ENCODE data around the gene GPR171. TPM values are rescaled to one million over a fixed set of nuclear protein-coding genes. Genes with fewer than 3 reads are reported as not detected.

The GPR171 gene
- total and polyA plus RNA-seq, 2 donors (not counting 3 experiments of a cell fraction or from before 2014, with no cell fraction given), result not detected

GRCh38 chr3:151159806-151160205, 43.2 kb downstream of the GPR171 start:
- intact Hi-C loops (cut with micrococcal nuclease), result no loop called here
- TF ChIP-seq MAX (IDR thresholded peaks at IDR 0.05; ENCODE audit: insufficient read depth, insufficient read length) (no peak), FOS (IDR thresholded peaks at IDR 0.05; ENCODE audit: borderline replicate concordance, insufficient read depth, low read length) (no peak), JUN (IDR thresholded peaks at IDR 0.05; ENCODE audit: borderline replicate concordance, insufficient read depth, insufficient read length, low read depth) (no peak), POLR2A (IDR thresholded peaks at IDR 0.05; ENCODE audit: low read depth, low read length) (no peak), POLR2AphosphoS5 (IDR thresholded peaks at IDR 0.05; ENCODE audit: insufficient read depth, low read depth, low read length) (no peak), EZH2 (IDR thresholded peaks at IDR 0.05; ENCODE audit: borderline replicate concordance, low read depth, low read length, severe bottlenecking) (no peak), CTCF (IDR thresholded peaks at IDR 0.05; ENCODE audit: extremely low read depth in 1 of 2, insufficient read depth in 1 of 2, low read depth in 1 of 2, low read length in 2 of 2) (no peak), MYC (IDR thresholded peaks at IDR 0.05; ENCODE audit: low read depth, low read length) (no peak), GATA2 (IDR thresholded peaks at IDR 0.05; ENCODE audit: insufficient read depth, insufficient read length, low read depth, low read length) (no peak)
- Histone ChIP-seq H3K9me3 (replicated peaks; ENCODE audit: control insufficient read depth, insufficient read depth, low read length) (no peaks in the 10 kb centered on the region), H2AFZ (ENCODE audit: low read depth, low read length) (no peak overlapping the region), H3K4me1 (ENCODE audit: control insufficient read depth, extremely low read depth, insufficient read depth, low read length) (no peaks in the 10 kb centered on the region), H3K36me3 (ENCODE audit: control insufficient read depth in 2 of 2, extremely low read depth in 1 of 2, insufficient read depth in 2 of 2, low read length in 2 of 2) (no peaks in the 10 kb centered on the region), H3K79me2 (ENCODE audit: control insufficient read depth, insufficient read depth, low read length) (no peaks in the 10 kb centered on the region), H4K20me1 (replicated peaks; ENCODE audit: control insufficient read depth, extremely low read depth, insufficient read depth, low read length) (no peaks in the 10 kb centered on the region), H3K9me1 (replicated peaks; ENCODE audit: control insufficient read depth, extremely low read depth, insufficient read depth, low read length) (no peaks in the 10 kb centered on the region), H3K4me3 (replicated peaks in 1 of 3; ENCODE audit: insufficient read depth in 1 of 3, low read depth in 1 of 3, low read length in 3 of 3) (no peak overlapping the region), H3K27ac (ENCODE audit: insufficient read depth, low read depth, low read length) (no peak overlapping the region), H3K27me3 (ENCODE audit: control insufficient read depth in 2 of 2, insufficient read depth in 2 of 2, low read length in 2 of 2) (peaks cover 3 to 8% of the 10 kb centered on the region in 2 experiments), H3K9ac (replicated peaks; ENCODE audit: extremely low read depth, insufficient read depth, low read length) (no peak overlapping the region), H3K4me2 (ENCODE audit: insufficient read depth, low read length) (no peak overlapping the region)
- FAIRE-seq, result no peak
- ChIA-PET POLR2A (interaction anchor here (0.7 kb wide), 1 partner anchor 460 kb away, joined by 3 read pairs; no protein-coding TSS in a partner anchor), CTCF (interaction anchor here (0.6 to 2.0 kb wide), 3 partner anchors 9 to 121 kb away, joined by 3 to 6 read pairs (median 3); no protein-coding TSS in a partner anchor)
- BruUV-seq (replicated peaks), result no TSS peak
- DNase-seq (ENCODE audit: low read depth, low spot score), result no peak
- dilution Hi-C loops (cut with MboI; ENCODE audit: extremely low pct_ligation_motif_present, low sequenced_read_pairs), result no loop called here
